ENCODE data around the gene CLIC6. TPM values are rescaled to one million over a fixed set of nuclear protein-coding genes. Genes with fewer than 3 reads are reported as not detected.

The CLIC6 gene
- total and polyA plus RNA-seq, 9 donors: 1.0 to 12.2 (median 4.3) TPM

- Histone ChIP-seq H3K4me3 (no peak overlapping the region), H3K36me3 (no peaks in the 10 kb centered on the region), H3K4me1 (ENCODE audit: insufficient read depth) (no peaks in the 10 kb centered on the region), H3K27me3 (no peaks in the 10 kb centered on the region), H3K9me3 (no peaks in the 10 kb centered on the region), H3K27ac (no peak overlapping the region)
- intact Hi-C loops (cut with DNase I): loop anchor here in 1 of 4 donors (10.0 kb wide), 1 partner anchor 1332 kb away; no protein-coding TSS in a partner anchor
- 56 to 77% (median 65%) methylated on average over 2 of the region's 2 CpGs for WGBS, 3 donors
- TF ChIP-seq, protein P1, sequence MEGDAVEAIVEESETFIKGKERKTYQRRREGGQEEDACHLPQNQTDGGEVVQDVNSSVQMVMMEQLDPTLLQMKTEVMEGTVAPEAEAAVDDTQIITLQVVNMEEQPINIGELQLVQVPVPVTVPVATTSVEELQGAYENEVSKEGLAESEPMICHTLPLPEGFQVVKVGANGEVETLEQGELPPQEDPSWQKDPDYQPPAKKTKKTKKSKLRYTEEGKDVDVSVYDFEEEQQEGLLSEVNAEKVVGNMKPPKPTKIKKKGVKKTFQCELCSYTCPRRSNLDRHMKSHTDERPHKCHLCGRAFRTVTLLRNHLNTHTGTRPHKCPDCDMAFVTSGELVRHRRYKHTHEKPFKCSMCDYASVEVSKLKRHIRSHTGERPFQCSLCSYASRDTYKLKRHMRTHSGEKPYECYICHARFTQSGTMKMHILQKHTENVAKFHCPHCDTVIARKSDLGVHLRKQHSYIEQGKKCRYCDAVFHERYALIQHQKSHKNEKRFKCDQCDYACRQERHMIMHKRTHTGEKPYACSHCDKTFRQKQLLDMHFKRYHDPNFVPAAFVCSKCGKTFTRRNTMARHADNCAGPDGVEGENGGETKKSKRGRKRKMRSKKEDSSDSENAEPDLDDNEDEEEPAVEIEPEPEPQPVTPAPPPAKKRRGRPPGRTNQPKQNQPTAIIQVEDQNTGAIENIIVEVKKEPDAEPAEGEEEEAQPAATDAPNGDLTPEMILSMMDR (IDR thresholded peaks at IDR 0.05): no peak
- TF ChIP-seq EP300 (IDR thresholded peaks at IDR 0.05) (no peak), POLR2A (IDR thresholded peaks at IDR 0.05) (no peak)
- DNase-seq: no peak
These were observed 23.7 kb downstream of the CLIC6 start for GRCh38 chr21:34692458-34693020.

DNA sequence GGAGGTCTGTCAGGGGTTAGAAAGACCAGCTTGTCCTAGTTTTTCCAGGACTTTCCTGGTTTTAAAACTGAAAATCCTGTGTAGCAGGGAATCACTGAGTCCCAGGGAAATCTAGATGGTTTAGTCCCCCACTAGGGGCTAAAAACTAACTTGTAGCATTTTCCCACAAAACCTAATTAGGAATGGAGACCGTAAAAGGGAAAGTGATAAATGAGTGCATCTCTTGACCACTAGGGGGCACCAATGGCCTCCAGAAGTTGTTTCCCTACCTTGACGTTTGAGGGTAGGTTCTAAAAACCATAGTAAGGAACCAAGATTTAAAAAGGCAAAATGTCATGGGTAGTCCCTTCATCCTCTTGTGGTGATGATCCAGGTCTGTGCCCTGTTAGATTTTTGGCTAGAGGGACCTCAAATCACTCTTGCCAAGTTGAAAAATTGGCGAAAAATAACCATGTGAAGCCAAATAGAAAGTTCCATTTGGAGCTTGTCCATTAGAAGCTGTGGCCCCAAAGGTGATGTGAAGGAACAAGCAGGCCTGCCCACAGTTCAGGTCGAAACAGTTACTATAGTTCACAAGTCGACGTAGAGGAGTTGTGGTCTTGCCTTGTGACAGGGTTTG lies 24.5 kb downstream of the CLIC6 start:
- Histone ChIP-seq H3K36me3 (no peaks in the 10 kb centered on the region), H3K9me3 (no peaks in the 10 kb centered on the region), H3K27me3 (no peaks in the 10 kb centered on the region), H3K4me1 (ENCODE audit: insufficient read depth) (no peaks in the 10 kb centered on the region), H3K27ac (no peak overlapping the region), H3K4me3 (no peak overlapping the region)
- WGBS, 3 donors: 55 to 61% (median 61%) methylated on average over 6 of the region's 6 CpGs
- intact Hi-C loops (cut with DNase I): loop anchor here in 1 of 4 donors (10.0 kb wide), 1 partner anchor 1332 kb away; no protein-coding TSS in a partner anchor
- peak in 1 of 5 donors; percentile 18 for DNase-seq
- no peak for TF ChIP-seq EP300 (IDR thresholded peaks at IDR 0.05)
- TF ChIP-seq, protein P1 (IDR thresholded peaks at IDR 0.05): peak; percentile 12 to 39 (median 36)
- no peak for TF ChIP-seq POLR2A (IDR thresholded peaks at IDR 0.05)

GRCh38 chr21:34695434-34695833 lies 26.6 kb downstream of the CLIC6 start:
- WGBS, 3 donors: 66 to 72% (median 68%) methylated on average over 2 of the region's 2 CpGs
- no peaks in the 10 kb centered on the region for H3K9me3 ChIP-seq
- DNase-seq: no peak
- intact Hi-C loops (cut with DNase I): loop anchor here in 1 of 4 donors (10.0 kb wide), 1 partner anchor 1329 kb away; no protein-coding TSS in a partner anchor
- H3K4me1 ChIP-seq (ENCODE audit: insufficient read depth): no peaks in the 10 kb centered on the region
- H3K36me3 ChIP-seq: no peaks in the 10 kb centered on the region
- no peak overlapping the region for H3K4me3 ChIP-seq
- no peak overlapping the region for H3K27ac ChIP-seq
- H3K27me3 ChIP-seq: no peaks in the 10 kb centered on the region
- TF ChIP-seq, protein P1 (IDR thresholded peaks at IDR 0.05): no peak
- TF ChIP-seq EP300 (IDR thresholded peaks at IDR 0.05): no peak
- TF ChIP-seq POLR2A (IDR thresholded peaks at IDR 0.05): no peak

DNA sequence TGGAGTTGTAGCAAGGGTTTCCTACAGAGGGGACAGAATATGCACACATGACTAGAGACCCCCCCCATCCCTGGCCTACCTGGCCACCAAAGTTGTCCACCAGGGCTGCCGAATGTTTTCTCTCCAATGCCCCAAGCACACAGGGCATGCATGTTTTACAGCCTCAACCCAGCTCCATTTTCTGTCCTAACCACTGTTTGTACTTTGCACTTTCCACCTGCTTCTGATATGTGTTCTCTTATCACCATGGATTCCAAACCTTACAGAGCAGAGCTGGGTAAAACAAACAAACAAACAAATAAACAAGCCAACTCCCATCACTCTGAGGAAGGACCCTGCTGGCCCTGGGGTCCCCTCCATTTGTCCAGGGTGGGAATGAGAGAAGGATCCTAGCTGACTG lies 27.3 kb downstream of the CLIC6 start:
- Histone ChIP-seq H3K36me3 (no peaks in the 10 kb centered on the region), H3K4me1 (ENCODE audit: insufficient read depth) (no peaks in the 10 kb centered on the region), H3K27ac (no peak overlapping the region), H3K27me3 (no peaks in the 10 kb centered on the region), H3K4me3 (no peak overlapping the region), H3K9me3 (no peaks in the 10 kb centered on the region)
- 93 to 95% (median 94%) methylated on average over 1 of the region's 1 CpG for WGBS, 3 donors
- intact Hi-C loops (cut with DNase I): loop anchor here in 1 of 4 donors (10.0 kb wide), 1 partner anchor 1329 kb away; no protein-coding TSS in a partner anchor
- TF ChIP-seq EP300 (IDR thresholded peaks at IDR 0.05) (no peak), POLR2A (IDR thresholded peaks at IDR 0.05) (no peak)
- TF ChIP-seq, protein P1 (IDR thresholded peaks at IDR 0.05): no peak
- no peak for DNase-seq
